SU-DHL-6 (cell line): Measurements from ENCODE around the gene SKP2.

Experiments used
- H2AFZ ChIP-seq: fragments of 200-600 bp; sonication (generic); 2 replicates; pipeline ENCODE4 v1.6.1; 2014; ENCODE audit warnings: low read depth, mild to moderate bottlenecking, moderate library complexity, mixed read lengths, antibody characterized with exemption, low read length; ENCODE audit not compliant: severe bottlenecking
- H3F3A ChIP-seq: fragments of 200-600 bp; shearing (Covaris generic); 2 replicates; pipeline ENCODE4 v1.6.0; 2016; ENCODE audit warnings: antibody characterized with exemption, mild to moderate bottlenecking; ENCODE audit not compliant: insufficient read depth
- H3K27ac ChIP-seq: fragments of 200-600 bp; sonication (generic); 2 replicates; pipeline ENCODE4 v1.5.1; 2016; ENCODE audit warnings: low read depth, mild to moderate bottlenecking, low read length, moderate library complexity, mixed read lengths
- H3K27me3 ChIP-seq: fragments of 200-600 bp; sonication (generic), shearing (Covaris generic); 2 replicates; pipeline ENCODE4 v1.6.0; 2014; ENCODE audit warnings: mild to moderate bottlenecking, low read length
- H3K36me3 ChIP-seq: fragments of 200-600 bp; sonication (generic); 2 replicates; pipeline ENCODE4 v1.6.1; 2014; ENCODE audit warnings: mild to moderate bottlenecking, low read length, mixed read lengths
- H3K4me2 ChIP-seq: fragments of 300-600, 200-600 bp; shearing (Covaris generic), sonication (generic); 2 replicates; pipeline ENCODE4 v1.6.0; 2014; ENCODE audit warnings: low read length, low read depth, mild to moderate bottlenecking; ENCODE audit not compliant: poor library complexity, severe bottlenecking
- H3K4me3 ChIP-seq: fragments of 200-600 bp; sonication (generic); 2 replicates; pipeline ENCODE4 v1.5.1; 2014; ENCODE audit warnings: antibody characterized with exemption, low read length, mild to moderate bottlenecking, mixed read lengths; ENCODE audit not compliant: insufficient read depth, poor library complexity, severe bottlenecking
- H3K79me2 ChIP-seq: fragments of 200-600 bp; sonication (generic); 2 replicates; pipeline ENCODE4 v1.6.1; 2014; ENCODE audit warnings: mild to moderate bottlenecking, low read length, moderate library complexity; ENCODE audit not compliant: insufficient read depth
- H3K9ac ChIP-seq: fragments of 200-600 bp; sonication (generic); 2 replicates; pipeline ENCODE4 v1.7.0; 2014; ENCODE audit warnings: mild to moderate bottlenecking, low read length
- H3K9me2 ChIP-seq: fragments of 200-600 bp; sonication (generic); replicated peaks from 2 replicates; pipeline ENCODE4 v1.6.1; 2014; ENCODE audit warnings: low read length; ENCODE audit not compliant: insufficient read depth
- H3K9me3 ChIP-seq: fragments of 200-600 bp; sonication (generic); 2 replicates; pipeline ENCODE4 v1.6.1; 2014; ENCODE audit warnings: low read length, mixed read lengths; ENCODE audit not compliant: insufficient read depth
- H4K20me1 ChIP-seq: fragments of 200-600 bp; sonication (generic); 2 replicates; pipeline ENCODE4 v1.6.1; 2014; ENCODE audit warnings: low read depth, mild to moderate bottlenecking, antibody characterized with exemption, low read length, moderate library complexity, mixed read lengths
- CTCF ChIP-seq: fragments of 200-600 bp; sonication (generic); IDR thresholded peaks from one replicate; pipeline ENCODE4 v1.5.1; 2017; ENCODE audit warnings: antibody characterized with exemption, mild to moderate bottlenecking, low read length, moderate library complexity; ENCODE audit not compliant: insufficient read depth, poor library complexity, severe bottlenecking
- EZH2phosphoT487 ChIP-seq: fragments of 200-600 bp; sonication (generic), shearing (Covaris generic); conservative IDR thresholded peaks from 2 replicates; pipeline ENCODE4 v1.6.1; 2018; ENCODE audit warnings: mild to moderate bottlenecking, antibody characterized with exemption, low read length, moderate library complexity, mixed read lengths

SKP2 gene

GRCh38 chr5:36232533-36232932, 80.6 kb downstream of the SKP2 start:
- no peak overlapping the region for H3K4me3 ChIP-seq
- H3K9me2 ChIP-seq, result no peaks in the 10 kb centered on the region
- no peak overlapping the region for H3K4me2 ChIP-seq
- H3K9me3 ChIP-seq, result no peaks in the 10 kb centered on the region
- no peaks in the 10 kb centered on the region for H3K36me3 ChIP-seq
- H2AFZ ChIP-seq, result no peak overlapping the region
- H3K27me3 ChIP-seq, result no peaks in the 10 kb centered on the region
- no peaks in the 10 kb centered on the region for H3F3A ChIP-seq
- TF ChIP-seq CTCF (no peak), EZH2phosphoT487 (no peak)
- no peak overlapping the region for H3K9ac ChIP-seq
- no peak overlapping the region for H3K27ac ChIP-seq
- no peaks in the 10 kb centered on the region for H4K20me1 ChIP-seq
- no peaks in the 10 kb centered on the region for H3K79me2 ChIP-seq
